ENCODE data around the gene PDXK. TPM values are rescaled to one million over a fixed set of nuclear protein-coding genes. Genes with fewer than 3 reads are reported as not detected.
A peak's percentile ranks its signal among the peaks of the same experiment; 100 is the strongest.

PDXK gene
- polyA plus RNA-seq, 12 donors = 18.4 to 33.2 (median 25.0) TPM; not detected in 1

DNA sequence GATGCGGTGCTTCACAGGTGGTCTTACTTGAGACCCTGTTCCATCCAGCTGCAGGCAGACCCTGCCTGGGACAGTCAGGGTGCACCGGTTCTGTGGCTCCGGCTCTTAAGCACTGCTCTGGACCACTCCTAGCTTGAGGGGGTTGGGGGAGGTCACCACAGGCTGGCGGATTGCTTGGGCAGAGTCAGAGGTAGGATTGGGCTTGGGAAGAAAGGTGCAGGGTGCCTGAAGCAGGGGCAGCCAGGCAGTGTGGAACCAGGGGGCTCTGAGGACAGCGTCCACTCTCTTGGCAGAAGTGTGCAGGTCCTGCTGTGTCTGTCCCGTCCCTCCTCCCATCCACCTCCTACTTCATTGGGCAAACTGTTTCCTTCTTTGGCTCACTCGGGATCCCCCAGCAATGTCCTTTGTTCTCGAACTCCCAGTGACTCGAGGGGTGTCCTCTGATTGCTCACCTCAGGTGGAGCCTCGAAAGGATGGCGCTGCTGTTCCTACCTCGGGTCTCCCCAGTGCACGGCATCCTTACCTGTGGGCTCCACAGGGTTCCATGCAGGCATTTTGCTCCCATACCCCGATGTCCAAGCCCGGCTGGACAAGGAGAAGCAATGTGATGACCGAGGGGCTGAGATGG is 1.7 kb downstream of the PDXK start:
- no peak for DNase-seq

DNA sequence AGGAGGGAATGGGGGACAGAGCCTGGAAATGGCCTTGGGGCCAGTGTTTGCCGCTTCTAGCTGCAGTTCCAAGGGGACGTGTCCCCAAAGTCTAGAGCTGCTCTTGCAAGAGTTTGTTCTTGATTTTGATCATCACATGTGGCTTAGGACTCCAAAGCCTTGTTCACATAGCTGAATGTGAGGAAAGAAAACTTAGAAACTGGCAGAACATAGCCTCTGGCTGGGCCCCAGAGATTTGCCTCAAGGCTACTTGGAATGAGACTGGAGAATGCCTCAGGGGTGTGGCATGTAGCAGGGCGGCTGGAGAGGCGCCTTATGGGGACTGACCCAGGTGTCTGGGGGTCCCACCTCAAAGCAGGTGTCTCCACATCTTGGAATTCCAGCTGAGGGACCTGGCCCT is 2.3 kb downstream of the PDXK start:
- no peak for DNase-seq

DNA sequence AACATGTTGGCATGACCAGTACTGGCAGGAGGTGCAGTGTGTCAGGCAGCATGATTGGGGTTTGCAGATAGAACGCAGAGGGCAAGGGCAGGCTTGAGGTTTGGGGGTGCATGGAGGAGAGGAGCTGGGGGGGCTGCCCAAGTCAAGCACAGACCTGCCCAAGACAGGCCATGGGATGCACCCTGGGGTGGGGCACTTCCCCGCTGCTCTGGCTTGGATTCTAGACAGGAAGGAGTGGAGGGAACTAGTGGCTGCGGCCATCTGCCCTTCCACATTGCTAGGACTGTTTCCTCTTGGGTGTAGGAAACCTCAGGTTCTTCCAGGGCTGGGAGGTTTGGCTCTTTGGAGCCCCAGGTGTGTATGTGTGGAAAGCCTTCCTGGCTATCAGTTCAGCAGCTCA is 3.0 kb downstream of the PDXK start:
- DNase-seq = no peak

DNA sequence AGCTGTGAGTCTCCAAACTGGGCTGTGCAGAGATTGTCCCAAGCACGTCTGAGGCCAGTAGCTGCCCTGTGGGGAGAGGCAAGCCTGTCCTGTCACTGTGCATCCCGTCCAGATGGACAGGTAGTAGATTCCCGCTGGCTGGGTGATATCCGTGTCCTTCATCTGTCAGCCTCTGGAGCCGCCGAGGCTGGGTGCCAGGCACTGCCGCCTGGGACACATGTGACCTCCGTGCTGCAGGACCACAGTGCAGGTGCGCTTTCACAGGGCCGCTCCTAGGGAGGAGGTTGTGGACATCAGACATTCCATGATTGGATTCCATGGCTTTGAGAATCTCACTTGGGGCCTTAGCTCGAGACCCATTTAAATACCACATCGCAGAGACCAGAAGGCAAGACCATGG is 4.7 kb downstream of the PDXK start:
- DNase-seq = no peak

DNA sequence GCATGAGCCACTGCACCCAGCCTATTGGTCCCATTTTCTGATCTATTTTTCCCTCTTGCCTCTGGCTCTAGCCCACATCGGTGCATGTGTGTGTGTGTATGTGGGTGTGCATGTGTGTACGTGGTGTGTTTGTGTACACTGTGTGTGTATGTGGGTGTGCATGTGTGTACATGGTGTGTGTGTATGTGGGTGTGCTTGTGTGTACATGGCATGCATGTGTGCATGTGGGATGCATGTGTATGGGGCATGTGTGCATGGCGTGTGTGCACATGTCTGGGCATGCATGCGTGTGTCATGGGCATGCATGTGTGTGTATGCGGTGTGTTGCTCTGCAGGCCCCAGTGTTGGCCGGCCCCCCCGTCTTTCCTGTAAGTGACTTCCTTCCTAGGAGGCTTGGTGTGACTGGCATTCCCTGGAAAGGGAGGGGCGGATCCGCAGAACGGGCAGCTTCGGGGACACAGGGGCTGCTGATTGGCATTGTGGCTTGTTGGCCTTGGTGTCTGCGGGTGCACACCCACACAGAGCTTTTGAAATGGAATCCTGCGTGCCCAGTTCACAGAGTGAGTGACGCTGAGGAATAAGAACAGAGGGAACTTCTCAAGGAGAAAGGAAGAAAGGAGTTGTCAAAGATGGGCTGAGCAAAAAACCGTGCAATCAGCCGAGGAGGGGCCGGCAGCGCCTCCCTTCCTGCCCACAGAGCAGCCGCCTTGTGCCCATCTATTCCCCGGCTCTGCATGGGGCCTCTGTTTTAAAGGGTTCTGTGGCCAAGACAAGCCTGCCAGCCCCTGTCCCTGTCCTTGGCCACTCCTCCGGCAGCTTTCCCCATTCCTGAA is 8.0 kb downstream of the PDXK start:
- no peak for DNase-seq

DNA sequence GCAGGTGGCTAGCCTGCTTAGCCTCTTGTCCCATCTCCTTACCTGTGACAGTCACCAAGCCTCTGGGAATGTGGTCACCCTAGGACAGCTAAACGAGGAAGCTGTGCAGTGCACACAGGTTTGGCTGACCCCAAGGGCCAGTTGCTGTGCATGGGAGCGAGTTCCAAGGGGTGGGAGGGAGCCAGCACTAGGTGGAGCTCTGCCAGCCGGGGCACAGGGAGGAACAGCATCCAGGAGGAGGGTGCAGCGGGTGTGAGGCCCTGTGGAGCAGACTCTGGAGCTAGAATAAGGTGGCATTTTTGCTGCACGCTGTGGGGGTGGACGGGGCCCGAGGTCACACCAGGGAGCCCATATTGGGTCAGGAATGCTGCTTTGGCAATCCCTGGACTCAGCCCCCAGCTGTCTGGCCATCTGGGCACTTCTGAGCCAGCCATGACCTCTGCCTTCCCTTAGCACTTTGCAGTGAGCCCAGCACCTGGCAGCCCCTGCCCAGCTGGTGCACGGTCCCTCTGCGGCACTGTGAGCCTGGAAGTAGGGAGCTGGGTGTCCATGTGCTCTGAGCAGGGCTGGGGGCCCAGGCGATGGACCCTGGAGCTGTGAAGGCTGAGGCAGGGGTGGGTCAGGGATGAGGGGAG is 8.7 kb downstream of the PDXK start:
- no peak for DNase-seq

DNA sequence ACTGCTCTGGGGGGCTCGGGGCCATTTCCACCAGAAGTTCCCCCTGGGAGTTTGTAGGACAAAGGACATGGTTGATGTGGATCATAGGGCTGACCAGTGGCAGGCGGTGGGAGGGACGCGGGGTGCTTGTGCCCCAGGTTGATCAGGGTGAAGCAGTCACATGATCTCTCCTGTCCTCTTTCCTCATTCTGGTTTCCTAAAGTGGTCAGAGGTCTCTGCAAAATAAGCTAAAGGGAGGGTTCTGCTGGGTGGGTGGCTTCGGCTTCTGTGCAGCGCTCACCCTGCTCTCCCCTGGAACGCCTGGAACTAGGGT is 9.2 kb downstream of the PDXK start:
- no peak for DNase-seq

DNA sequence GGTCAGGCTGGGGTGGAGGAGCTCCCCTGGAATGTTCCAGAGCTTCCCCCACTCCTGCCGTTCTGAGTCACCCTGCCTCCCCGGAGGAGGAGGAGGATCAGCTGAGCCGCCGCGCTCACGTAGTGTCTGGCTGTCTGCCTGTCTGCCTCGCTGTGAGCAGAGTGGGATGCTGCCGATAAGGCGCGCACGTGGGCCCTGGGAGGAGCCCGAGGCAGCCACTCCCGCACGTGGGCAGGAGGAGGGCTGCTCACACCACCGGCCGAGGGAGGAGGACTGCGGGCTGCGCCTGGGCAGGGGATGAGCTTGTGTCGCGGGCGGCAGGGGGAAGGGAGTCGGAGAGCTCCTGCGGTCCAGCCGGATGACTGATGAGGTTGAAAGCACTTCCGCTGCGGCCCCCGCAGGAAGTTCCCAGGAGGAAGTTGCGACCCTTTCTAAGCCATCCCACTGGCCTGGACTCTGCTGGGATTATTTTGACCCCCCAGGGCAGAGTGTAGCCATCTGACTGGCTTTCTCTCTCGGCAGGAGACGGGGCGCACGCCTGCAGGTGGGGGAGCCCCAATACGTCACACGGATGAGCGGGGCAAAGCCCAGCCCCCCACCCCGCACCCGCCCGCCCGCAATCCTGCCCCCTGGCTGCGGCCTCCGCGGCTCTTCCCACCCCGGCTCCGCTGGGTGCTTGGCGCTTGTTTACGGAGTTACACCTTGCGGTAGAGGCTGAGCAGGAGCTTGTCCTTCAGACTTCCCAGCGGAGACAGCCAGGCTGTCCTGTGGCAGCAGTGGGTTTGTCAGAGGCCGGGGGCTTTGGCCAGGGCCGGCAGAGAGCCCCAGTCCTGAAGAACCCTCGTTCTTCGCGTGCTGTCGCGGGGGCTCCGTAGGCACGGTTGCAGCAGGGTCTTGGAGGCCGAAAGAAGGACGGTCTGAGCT is 9.8 kb downstream of the PDXK start:
- DNase-seq = peak; percentile 91

DNA sequence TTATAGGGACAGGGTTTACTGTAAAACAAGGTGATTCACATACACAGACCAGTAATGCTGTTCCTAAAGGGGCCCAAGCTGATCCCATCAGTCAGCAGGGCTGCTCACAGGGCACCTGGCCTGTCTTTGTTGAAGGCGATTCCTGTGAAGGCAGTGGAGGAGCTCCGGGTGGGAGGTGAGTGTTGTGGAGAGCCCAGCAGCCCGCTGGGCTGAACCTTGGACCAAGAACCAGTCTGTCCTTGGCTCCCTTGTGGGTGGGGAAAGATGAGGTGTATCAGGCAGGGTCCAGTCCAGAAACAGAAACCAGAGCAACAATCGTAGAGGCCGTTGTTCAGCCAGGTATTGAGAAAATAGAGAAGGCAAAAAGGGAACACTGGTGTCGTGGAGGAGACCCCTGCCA is 12.5 kb downstream of the PDXK start:
- no peak for DNase-seq

DNA sequence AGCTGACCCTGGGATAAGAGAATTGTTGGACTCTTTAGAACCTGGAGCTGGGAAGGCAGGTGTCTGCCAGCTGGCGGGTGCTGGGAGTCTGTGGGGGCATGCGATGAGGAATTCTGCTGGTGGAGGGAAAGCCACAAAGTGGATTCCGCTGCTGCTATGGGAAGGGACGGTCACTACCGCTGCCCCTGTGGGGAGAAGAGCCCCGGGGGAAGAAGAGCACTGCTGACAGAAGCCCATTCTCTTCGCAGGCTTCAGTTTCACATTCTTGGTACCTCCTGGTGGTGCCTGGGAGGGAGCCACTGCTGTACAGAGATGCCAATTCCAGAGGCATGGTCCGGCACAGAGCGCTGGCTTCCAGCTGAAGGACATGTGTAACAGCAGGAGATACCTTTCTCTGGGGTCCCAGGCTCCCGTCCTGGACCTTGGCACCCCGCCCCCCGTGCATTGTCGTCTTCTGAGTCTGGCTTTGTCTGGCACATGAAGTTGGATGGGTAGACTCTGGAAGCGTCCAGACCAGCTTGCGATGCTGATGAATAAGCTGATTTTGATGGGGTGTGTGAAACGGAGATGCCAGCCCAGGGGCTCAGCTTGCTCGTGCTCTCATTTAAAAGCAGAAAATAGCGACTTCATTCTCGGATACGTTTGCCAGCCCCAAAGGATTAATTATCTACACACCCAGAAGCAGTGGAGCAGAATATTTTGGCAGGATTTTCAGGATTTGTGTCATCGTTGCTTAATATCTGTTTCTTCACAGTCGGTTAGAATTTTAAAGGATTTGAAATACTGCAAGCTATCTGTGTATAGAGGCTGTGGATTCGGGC is 13.2 kb downstream of the PDXK start:
- no peak for DNase-seq

DNA sequence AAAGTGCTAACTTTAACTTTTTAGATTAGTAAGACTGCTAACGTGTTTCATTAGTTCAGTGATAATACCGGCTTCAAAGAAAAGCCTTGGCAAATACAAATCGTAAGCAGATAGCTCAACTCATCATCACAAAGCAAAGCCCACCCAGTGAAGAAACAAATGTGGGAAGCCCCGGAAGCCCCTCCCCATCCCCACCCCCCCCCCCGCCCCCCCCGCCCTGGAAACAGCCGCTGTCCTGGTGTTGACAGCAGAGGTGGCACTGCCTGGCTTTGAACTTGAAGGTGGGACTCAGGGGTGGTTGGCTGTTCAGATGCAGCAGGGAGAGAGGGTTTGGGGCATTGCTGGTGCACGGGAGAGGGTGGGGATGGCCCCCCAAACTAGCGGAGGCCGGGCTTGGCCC is 14.1 kb downstream of the PDXK start:
- DNase-seq = no peak

DNA sequence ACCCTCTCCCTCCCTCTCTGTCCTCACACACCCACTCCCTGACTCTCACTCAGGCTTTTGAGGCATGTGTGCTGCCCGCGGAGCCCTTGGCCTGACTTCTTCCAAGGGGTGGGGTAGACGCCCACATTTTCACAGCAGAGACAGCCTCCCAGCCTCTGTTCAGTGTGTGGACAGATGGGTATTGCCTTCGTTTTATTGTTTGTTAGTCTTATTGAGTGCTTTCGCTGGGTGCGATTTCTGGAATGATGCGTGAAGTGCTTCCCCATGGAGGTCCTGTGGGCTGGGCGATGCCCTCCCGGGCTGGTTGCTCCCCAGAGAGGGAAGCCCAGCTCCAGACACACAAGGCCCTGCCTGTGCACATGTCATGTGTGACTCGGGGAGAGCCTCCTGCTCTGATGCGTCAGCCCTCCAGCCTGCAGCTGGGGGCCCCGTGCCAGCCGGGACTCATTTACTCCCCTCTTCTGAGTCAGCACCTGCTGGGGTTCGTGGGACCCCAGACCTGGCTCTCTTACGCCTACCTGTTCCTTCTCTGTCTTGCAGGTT is 14.7 kb downstream of the PDXK start:
- DNase-seq = no peak

DNA sequence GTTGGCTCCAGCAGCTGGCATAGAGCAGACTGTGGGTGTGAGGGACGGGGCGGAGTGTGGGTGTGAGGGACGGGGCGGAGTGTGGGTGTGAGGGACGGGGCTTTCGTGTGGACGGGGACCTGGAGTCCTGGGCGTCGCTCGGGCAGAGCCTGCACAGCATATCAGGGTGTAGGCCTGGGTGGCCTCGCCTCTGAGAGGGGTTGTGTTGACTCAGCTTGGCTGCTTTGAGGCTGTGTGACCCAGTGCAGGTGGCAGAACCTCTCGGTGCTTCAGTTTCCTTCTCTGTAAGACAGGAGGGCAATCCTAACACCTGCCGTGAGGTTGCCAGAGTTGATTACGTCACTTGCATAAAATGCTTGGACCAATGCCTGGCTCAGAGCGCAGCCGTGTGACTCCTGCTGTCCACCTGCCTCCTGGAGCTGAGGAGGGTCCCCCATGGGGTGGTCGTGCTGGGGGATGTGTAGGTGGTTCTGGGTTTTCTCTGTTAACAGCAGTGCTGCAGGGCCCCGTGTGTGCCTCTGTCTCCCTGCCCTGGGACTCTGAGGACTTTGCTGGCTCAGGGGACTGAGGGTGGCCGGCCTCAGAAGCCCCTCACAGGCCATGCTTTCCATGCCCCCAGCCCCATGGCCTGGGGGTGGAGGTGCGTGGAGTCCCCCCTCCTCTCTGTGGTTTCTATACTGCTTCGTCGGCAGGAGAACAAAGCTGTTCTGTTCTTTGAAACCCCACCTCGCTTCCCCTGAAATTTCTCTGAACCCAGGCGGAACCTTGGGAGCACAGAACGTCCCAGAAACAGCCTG is 15.4 kb downstream of the PDXK start:
- DNase-seq = no peak

DNA sequence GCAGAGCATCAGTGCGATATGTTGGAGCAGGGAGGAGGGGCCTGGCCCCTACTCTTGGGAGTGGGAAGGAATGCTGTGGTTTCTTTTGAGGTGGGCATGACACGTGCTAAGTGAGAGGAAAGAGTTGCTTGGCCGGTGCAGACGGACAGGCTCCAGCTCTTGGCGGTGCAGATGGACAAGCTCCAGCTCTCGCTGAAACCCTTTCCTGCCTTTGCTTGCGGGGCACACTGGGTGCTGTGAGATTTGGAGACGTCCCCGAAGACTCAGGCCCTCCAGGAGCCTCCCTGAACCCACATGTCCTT is 15.9 kb downstream of the PDXK start:
- no peak for DNase-seq

DNA sequence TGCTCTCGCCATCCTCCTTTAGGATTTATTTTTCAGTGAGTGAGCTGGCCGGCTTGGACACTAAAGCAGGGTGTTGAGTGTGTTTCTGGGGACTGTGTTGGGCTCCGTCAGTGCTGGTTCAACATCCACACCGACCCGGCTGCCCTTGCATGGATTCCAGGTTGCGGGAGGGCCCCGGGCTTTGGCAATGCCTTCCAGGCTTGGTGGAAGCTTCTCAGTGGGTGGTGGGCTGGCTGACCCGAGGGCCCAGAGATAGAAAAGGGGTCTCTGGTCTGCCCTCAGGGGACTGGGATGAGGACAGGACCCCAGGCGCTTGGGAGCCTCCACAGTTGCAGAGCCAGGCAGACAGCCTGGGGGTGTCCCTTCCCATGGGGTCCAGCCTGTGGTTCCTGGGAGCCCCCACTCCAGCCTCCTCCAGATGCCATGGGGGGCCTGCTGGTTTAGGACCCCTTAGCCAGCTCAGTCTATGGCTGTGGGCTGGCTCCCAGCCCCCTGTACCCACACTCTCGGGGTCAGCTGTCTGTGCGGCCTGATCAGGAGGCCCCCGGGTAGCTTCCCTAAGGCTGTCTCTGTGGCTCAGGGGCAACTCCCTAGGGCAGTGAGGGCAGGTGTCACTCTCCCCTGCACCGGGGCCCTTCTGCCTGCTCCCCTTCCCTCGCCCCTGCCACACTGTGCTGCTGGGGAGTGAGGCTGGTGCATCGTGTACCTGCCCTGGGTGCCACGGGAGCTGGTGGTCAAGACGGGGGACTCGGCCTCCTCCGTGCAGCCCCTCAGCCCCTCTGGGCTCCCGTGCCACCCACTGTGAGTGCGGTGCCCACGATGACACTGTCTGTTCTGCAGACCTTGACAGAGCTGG is 16.5 kb downstream of the PDXK start:
- no peak for DNase-seq

DNA sequence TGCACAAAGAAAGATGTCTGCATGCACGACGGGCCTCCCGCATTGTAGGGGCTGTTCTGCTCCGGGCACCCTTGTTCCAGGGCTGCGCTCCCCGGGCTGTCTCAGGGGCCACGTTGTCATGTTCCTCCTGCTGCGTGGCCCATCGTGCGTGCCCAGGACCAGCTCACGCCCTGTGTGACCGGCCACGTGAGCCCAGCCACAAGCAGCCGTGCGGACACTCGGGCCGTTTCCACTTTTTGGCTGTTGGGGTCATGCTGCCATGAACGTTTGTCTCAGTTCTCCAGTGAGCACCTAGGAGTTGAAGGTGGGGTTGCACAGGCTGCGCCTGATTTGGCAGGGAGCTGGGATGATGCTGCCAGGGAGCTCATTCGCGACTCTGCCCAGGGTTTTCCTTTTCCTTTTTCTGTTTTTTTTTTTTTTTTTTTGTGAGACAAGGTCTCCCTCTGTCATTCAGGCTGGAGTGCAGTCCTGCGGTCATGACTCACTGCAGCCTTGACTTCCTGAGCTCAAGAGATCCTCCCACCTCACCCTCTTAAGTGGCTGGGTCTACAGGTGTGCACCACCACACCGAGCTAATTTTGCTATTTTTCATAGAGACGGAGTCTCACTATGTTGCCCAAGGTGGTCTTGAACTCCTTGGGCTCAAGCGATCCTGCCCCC is 17.4 kb downstream of the PDXK start:
- no peak for DNase-seq

DNA sequence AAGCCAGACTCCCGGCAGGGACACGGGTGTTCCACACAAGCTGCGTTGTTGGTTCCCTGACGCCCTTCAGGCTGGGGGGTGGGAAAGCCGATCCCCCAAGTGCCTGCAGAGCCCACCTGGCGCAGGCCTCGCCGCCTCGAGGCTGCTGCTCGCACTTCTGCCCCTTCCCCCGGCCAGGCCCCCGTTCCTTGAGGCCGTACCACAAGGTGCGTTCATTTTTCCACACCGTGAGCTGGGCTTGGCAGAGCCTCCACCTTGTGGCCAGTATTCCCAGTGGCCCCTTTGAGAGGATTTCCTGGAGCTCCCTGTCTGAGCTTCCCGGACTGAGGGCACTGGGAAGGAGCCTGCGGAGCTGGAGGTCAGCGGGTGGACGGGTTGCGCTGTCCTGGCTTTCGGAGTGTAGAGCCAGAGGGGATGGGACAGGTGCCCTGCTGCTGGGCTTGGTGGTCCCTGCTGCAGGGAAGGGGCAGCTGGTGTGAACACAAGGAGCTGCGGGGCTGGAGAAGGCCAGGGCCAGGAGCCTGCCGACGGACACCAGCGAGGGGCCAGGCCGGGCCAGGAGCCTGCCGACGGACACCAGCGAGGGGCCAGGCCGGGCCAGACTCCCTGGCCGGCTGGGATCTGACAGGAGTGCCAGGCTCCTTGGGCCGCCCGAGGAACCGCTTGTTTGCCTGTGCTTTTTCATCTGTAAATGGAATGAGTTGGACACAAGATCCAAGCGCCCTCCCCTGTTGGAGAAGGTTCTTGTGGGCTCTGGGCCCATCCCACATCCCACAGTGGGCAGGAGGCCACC is 18.4 kb downstream of the PDXK start:
- no peak for DNase-seq
